NCI-H1092 treated with DMSO at 0.1 percent for 48 hours (cell line): ENCODE results near the gene CD99.
"Not testable (repeated sequence)": the region's sequence is repeated elsewhere in the genome, so short reads cannot be mapped to it uniquely, and the experiment has no call there.

Source experiments
- DNase-seq: peaks from one replicate; lab custom pipeline; 2025; lab: John Stamatoyannopoulos, UW

CD99 gene

DNA sequence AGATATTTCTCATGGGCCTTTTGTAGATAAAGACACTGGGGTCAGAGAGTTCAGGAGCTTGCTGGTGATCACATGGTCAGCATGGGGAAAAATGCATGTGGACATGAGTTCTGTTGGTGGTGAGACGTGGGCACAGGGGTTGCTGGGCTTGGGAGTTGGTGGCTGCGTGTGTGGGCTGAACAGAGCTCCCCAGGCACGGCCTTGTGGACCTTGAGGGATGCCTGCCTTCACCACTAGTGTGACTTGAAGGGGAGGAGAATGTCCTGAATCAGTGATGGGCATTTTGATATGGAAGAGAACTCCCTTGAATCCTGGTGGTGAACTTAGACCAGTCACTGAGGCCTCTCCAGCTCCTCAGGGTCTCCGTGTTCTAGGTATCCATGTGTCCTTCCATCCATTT lies 8.9 kb downstream of the CD99 start:
- no peak for DNase-seq

DNA sequence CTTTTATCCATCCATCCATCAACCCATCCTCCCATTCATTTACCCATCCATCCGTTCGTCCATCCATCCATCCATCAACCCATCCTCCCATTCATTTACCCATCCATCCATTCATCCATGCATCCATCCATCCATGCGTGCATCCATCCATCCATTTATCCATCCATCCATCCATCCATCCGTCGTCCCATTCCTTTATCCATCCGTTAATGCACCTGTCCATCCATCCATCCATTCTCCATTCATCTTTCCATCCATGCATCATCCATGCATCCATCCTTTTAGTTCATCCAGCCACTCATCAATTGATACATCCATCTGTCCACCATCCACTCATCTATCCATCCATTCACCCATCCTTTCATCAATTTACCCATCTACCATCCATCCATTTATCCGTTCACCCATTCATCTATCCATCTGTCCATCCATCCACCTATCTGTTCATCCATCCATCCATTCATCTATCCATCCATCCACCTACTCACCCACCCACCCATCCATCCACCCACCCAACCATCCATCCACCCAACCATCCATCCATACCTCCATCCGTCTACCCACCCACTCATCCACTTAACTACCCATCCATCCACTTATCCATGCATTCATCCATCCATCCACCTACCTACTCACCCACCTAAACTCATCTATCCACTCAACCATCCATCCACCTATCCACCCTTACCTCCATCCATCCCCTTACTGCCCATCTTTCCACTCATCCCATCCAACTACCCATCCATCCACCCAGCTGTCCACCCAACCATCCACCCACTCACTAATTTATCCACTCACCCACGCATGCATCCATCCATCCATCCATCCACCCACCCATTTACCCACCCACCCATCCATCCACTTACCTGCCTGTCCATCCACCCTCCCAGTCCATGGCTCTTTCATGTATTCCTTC lies 9.6 kb downstream of the CD99 start:
- DNase-seq, result no peak

DNA sequence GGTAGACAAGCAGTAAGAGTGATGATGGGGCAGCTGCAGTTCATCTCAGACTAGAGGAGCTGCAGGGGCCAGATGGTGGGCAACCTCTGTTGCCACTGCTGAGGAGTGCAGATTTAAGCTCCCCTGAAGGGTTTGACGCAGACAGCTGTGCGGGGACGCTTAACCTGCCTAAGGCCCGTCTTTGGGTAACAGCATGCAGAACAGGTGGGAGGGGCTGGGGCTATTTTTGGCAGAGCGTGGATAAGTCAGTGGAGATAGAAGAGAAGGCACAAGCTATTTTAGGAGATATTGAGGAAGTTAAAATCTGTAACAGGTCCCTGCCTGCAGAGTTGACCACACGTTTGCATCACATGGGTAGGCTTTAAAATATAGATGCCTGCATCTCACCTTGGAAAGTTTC lies 10.5 kb downstream of the CD99 start:
- no peak for DNase-seq

DNA sequence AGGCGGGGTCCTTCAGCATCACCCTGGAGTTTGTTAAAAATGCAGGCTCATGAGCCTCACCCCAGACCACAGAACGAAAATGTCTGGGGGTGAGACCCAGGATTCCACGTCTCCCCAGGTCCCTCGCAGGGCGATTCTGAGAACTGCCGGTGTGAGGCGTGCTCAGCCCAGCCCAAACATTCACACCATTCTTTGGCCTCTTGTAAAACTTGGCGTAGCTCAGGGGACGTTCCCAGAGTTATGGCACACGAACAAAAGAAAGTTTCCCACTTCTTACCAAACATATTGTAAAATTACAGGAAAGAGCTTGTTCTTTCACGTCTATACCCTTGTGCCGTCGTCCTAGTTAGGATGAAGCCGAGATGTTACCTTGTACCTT lies 12.9 kb downstream of the CD99 start:
- DNase-seq, result no peak

DNA sequence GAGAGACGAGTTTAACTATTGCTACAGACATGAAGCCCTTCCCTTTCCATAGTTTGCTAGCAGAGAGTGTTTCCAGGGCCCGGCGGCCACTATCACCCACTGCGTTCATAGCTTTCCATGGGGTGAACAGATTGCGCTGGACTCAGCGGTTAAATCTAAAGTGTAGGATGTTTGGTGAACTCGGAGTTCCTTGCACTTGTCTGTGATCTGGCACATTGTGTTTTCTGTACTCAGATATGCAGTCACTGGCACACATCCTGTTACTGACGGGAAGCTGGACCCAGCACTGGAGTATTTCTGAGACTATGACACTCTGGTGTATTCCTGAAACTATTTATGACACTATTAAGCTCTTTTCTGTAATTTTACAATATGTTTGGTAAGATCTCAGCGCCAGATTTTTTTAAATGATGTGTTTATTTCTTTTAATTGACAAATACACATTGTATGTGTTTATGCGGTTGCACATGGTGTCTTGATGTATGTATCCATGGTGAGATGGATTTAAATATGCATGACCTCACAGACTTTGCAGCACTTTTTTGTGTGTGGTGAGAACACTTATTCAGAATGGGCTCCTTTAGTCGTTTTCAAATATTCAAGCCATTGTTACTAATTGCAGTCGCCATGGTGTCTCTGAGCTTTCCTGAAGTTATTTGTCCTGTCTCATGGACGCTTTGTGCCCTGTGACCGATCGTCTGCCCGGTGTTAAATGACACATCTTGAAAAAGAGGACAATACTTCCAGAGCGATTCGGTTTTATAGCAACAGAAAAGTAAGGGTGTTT lies 14.1 kb downstream of the CD99 start:
- DNase-seq, result no peak

DNA sequence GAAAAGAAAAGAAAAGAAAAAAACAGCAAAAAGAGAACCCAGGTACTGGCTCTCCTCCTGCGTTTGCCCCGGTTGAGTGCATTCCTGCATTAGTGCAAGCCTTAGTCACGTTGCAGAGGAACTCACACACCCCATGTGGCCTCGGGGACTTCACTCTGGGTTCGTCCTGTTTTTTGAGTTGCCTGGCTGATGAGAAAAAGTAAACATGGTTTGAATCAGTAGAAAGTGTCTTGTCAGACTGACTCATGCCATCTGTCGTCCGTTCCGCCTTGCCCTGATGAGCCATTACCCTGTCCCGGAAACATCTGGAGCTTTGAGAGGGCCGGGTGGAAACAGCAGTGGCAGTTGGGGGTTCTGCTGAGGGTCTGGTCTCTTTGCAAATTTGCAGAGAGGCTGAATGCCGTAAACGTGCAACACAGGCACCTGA lies 16.3 kb downstream of the CD99 start:
- no peak for DNase-seq

DNA sequence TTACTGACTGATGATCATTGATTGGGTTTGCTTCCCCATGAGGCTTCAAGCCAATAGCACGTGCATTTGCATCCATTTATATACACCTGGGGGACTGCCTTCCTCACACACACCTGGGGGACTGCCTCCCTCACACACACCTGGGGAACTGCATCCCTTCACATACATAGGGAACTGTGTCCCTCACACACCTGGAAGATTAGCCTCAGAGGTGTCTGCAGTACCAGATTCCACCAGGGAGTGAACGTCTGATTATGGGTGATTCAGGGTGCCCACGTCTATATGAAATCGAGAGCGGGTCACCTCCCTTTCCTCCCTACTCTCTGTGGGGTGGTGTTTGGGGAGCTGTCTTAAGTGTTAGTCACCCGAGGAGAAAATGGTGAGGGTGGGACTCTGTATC lies 16.9 kb downstream of the CD99 start:
- DNase-seq, result no peak

DNA sequence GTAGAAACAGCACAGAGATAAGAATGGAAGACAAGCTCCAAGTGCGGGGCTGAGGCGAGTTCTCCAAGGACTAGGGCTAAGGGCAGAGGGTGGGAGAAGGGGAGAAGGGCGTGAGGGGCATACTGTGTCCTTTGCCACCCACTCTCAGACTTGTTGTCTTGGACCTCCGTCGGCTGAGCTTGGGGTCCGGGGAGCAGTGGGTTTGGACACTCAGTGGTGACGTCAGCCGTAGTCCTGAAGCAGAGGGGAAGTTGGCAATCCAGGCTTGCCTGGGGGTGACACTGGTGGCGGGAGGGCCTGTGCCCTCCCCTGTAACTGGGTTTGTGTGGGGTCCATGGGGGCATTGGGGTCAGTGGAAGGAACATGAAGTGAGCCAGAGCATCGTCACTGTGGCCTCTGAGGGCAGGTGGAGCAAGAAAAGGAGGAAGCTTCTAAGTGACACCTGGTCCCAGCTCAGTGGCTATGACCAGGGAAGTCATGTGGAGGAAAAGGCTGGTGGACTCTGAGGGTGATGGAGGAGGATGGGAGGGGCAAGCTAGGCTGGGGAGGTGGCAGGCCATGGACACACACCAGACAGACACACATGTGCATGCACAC lies 17.6 kb downstream of the CD99 start:
- DNase-seq, result no peak

DNA sequence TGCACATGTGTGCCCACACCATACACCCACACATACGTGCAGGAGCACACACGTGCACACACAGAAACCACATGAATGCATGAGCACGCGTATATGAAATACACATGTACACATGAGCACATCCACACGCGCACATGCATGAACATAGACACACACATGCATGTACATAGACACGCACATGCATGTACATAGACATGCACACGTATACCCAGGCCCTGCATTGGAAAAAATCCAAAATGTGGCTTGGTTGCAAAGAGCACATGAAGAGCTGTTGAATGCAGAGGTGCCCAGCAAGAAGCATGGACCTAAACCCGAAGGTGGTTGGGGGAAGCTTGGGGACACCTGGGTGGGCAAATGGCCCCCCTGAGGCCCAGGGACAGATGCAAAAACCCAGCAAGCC lies 18.5 kb downstream of the CD99 start:
- no peak for DNase-seq

DNA sequence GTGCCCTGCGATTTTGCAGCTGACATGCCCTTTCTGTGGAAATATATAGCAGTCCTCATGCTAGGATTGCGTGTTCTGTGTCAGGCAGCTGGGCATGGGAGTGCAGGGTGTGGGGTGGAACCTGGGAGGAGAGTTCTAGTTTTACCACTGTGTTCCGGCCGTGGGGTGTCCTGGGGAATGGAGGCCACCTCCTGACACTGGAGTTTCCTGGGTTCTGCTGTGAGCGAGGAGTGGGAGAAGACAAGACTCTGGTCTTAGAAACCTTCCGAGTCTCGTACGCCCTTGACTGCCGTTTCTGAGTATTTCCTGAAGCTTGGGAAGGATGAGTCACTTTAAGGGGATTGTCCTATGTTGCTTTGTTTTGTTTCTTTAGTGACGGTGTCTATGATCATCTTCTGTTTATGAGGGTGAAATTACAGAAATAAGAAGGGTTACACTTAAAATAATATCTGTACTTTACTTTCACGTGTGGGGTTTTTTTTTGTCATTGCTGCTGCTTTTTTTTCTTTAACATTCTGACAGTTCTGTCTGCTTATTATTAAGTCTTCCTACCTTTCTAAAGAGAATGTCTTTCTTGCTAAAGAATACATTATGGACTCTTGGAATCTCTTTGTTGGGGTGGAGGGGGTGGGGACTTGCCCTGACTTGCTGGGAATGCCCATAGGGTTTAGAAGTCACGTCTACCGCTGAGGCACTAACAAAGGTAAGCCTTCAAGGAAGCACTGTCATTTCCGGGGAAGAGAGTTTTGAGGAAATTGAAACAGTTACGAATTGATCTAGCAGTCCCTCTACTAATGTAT lies 19.1 kb downstream of the CD99 start:
- no peak for DNase-seq

DNA sequence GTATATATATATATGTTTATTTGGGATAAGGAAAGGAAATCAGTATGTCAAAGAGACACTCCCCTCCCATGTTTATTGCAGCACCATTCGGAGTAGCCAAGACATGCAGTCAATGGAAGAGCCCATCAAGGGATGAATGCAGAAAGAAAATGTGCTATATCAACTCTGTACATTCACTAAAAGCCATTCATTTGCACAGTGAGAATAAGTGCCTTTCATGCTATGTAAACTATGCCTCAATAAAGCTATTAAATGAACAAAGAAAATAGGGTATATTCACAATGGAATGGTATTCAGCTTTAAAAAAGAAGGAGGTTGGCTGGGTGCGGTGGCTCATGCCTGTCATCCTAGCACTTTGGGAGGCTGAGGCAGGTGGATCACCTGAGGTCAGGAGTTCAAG lies 20.3 kb downstream of the CD99 start:
- no peak for DNase-seq

DNA sequence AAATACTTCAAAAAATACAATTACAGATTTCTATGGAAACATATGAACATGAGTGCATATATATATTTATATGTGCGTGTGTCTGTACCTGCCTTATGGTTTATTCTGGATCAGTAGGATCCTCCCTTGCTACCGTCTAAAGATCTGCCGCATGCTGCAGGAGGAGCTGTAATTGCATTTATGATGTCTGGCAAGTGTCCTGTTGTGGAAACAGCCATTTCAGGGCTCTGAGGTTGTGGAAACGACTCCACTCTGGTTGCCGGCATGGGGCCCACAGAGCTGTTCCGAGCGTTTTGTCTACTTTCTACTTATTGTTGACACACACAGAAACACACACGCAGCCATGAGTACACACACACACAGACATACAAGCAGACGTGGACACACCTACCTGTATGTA lies 21.3 kb downstream of the CD99 start:
- DNase-seq, result no peak

DNA sequence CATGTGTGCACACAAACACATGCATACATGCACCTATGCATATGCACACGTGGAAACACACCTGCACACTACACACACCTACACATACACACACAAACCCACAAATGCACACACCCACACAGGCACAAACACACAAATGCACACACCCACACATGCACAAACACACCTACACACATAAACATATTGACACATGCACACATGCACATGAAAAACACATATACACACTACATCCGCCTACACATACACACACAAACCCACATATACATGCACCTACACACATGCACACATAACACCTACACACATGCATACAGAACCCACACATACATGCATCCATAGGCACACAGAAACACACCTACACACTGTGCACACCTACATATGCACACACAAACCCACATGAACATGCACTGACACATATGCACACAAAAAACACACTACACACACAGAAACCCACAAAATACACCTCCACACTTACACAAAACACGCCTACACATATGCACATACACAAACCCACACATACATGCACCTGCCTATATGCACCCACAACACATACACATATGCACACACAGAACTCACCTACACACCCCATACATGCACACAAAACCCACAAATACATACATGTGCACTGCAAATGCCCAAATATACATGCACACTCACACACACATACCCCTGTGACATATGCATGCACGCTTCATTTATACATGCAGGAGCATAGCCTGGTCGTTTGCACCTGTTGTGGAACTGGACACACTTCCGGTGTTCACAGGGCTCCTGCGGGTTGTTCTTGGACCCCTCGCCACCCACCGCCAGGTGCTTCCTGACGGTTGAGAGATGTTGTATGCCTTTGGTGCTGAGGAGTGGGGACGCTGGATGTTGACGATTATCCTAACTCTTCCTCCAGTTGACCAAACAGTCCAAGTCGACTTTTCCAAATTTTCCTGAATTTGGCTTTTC lies 22.1 kb downstream of the CD99 start:
- DNase-seq, result no peak

DNA sequence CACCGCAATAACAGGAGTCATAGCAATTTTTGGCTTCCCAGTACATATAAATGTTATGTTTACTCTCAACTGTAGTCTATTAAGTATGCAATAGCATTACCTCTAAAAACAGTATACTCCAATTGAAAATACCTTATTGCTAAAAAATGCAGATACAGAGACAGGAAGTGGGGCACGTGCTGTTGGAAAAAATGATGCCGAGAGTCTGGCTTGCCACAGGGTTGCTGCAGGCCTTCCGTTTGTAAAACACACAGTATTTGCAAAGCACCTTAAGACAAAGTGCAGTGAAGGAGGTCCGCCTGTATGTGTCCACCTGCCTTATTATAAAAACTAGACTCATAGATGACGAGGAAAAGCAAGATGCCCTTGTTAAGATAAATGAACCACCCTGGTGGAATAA lies 23.5 kb downstream of the CD99 start:
- DNase-seq, result no peak

DNA sequence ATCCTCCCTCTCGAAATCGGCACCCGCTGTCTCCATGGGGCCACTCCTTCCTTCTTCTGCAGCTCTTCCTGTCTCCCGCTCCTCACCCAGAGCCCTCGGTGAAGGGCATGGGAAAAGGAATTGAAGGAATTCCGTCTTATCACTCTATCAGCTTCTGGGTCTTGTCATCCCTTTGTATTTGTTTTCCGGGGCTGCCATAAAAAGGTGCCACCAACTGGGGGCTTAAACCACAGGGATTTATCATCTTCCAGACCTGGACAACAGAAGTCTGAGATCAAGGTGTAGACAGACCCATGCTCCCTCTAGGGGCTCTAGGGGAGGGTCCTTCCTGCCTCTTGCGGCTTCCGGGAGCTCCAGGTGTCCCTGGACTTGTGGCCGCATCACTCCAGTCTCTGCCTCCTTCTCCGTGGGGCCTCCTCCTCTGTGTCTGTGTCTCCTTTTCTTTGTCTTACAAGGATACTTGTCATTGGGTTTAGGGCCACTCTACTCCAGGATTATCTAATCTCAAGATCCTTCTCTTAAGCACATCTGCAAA lies 24.0 kb downstream of the CD99 start:
- DNase-seq, result no peak

DNA sequence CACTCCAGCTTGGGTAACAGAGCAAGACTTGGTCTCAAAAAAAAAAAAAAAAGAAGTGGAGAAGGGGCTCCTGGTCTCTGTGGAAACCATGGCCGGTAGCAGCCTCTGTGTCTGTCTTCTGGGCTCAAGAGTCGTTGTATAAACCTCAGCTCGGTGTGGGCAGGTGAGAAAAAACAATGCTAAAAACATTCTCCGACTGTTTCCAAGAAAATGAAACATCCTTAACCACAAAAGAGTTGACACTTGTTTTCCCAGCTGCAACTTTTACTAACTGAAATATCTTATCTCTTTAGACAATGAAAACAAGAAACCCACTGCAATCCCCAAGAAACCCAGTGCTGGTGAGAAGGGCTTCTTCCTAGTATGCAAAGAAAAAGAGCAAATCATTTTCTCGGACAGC lies 26.2 kb downstream of the CD99 start:
- no peak for DNase-seq

DNA sequence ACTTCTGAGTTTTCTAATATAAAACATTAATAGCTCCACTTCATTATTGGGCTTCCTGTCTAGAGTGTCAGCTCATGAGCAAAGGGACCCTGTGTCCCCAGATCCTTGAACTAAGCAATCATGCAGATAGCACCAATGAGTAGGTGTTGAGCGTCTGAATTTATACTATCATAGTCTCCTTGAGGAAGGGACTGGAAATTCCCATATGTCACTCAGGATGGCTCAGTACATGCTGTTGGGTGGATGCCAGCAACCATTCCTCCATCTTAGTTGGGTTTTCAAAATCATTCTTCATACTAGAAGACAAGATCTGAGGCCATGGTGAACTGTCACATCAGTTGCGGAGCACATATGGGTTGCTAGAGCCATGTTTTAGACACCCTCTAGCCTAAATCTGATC lies 27.7 kb downstream of the CD99 start:
- DNase-seq, result no peak

DNA sequence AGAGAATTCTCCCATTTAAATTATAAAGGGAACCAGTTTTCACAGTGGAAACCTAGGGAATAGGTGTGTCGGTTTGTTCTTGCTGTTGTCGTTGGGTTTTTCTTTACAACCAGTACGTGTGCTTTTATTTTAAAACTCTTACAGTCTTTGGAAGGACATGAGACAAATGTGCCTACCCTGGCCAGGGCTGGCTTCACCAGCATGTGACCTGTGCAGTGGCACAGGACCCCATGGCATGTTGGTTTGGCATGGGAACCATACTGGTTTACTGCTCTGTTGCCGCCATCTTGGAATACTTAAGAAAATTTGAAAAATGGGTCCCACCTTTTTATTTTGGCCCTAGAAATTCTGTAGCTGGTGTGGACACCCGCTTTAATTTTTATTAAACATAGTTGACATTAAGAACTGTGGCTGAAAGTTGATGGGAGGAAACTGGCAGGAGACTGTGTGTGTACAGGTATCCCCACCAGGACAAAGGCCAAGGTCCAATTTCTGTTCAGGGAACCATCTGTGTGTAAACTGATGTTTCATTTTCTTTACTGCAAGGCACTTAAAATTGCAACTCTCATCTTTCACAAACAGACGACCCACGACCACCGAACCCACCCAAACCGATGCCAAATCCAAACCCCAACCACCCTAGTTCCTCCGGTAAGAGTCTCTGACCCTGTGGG lies 28.8 kb downstream of the CD99 start:
- DNase-seq, result no peak

DNA sequence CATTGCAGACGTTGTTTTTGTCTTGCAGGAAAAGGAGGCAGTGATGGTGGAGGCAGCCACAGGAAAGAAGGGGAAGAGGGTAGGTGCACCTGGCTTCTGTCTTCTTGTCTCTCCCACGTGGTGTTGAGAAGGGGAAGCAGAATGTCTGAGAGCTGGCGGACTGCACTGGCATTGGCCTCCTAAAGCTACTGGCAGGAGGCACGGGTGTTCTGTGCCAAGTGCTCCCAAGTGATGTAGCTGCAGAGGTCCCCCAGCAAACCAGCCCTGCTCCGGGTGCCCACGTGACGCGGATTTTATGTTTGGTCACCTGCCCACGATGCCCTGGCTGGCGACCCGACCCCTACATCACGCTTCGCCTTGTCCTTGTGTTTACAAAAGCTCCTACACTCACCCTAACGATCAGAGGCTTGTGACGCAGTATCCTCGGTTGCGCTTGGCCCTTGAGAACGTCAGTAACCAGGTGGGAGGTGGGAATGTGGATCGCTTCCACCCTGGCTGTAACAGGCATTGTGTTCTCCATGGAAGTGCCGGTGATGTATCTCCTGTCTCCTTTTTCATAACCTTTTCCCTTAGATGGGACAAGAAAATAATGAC lies 32.3 kb downstream of the CD99 start:
- no peak for DNase-seq

DNA sequence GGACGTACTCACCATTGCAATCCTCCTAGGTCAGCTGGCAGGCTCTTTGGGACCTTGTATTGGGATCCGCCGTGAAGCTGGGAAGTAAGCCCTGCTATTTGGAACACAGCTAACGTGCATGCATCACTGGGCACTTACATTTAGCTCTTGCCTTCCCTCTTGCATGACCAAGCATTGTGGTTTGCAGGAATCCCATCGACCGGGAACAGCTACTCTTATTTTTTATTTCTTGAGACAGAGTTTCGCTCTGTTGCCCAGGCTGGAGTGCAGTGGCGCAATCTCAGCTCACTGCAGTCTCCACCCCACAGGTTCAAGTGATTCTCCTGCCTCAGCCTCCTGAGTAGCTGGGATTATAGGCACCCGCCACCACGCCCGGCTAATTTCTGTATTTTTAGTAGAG lies 36.2 kb downstream of the CD99 start:
- not testable (repeated sequence) for DNase-seq
